Activated CD4-positive, CD25-positive, alpha-beta regulatory T cell treated with anti-CD3 and anti-CD28 coated beads, Interleukin-2, amount 50 U/mL, for 72 hours (primary cell): ENCODE results near the gene AQP5.

Source experiments
- DNase-seq: peaks from one replicate; pipeline ENCODE4 v3.0.0; 2021

AQP5 gene

GRCh38 chr12:49961111-49961922, at the start of gene AQP5:
Gene AQP5, plus strand, starts transcription at chr12:49961872. Its CDS starts 146 bp downstream, at chr12:49962018.
- DNase-seq: no peak

GRCh38 chr12:49912345-49913255, 49.1 kb upstream of the AQP5 start:
- DNase-seq: peak; percentile 23

- DNase-seq: no peak
Observed at GRCh38 chr12:49916129-49916919, 45.3 kb upstream of the AQP5 start.

- no peak for DNase-seq
Observed at GRCh38 chr12:49917166-49917787, 44.4 kb upstream of the AQP5 start.

GRCh38 chr12:49917788-49918173, 43.9 kb upstream of the AQP5 start:
- DNase-seq: peak; percentile 16

GRCh38 chr12:49920241-49920914, 41.3 kb upstream of the AQP5 start:
- DNase-seq: no peak

- no peak for DNase-seq
Observed at GRCh38 chr12:49920915-49921286, 40.8 kb upstream of the AQP5 start.

GRCh38 chr12:49921299-49921698, 40.4 kb upstream of the AQP5 start:
- no peak for DNase-seq

GRCh38 chr12:49921936-49922335, 39.7 kb upstream of the AQP5 start:
- DNase-seq: peak; percentile 25

GRCh38 chr12:49922349-49923034, 39.2 kb upstream of the AQP5 start:
- DNase-seq: peak; percentile 12

- peak; percentile 14 for DNase-seq
Observed at GRCh38 chr12:49923035-49923644, 38.5 kb upstream of the AQP5 start.

GRCh38 chr12:49923880-49924556, 37.7 kb upstream of the AQP5 start:
- DNase-seq: peak; percentile 11

GRCh38 chr12:49924628-49925246, 36.9 kb upstream of the AQP5 start:
- peak; percentile 13 for DNase-seq

- DNase-seq: peak; percentile 26
Observed at GRCh38 chr12:49925433-49926204, 36.1 kb upstream of the AQP5 start.

GRCh38 chr12:49928471-49928870, 33.2 kb upstream of the AQP5 start:
- DNase-seq: no peak

GRCh38 chr12:49929581-49929980, 32.1 kb upstream of the AQP5 start:
- DNase-seq: peak; percentile 16

- DNase-seq: no peak
Observed at GRCh38 chr12:49930515-49931288, 31.0 kb upstream of the AQP5 start.

GRCh38 chr12:49932023-49932422, 29.6 kb upstream of the AQP5 start:
- DNase-seq: no peak
